ENCODE results near the gene PFKFB3. TPM values are rescaled to one million over a fixed set of nuclear protein-coding genes. Genes with fewer than 3 reads are reported as not detected.
A peak's percentile ranks its signal among the peaks of the same experiment; 100 is the strongest.

The PFKFB3 gene
- 43.6 and 61.2 TPM in 2 replicates for total RNA-seq (2014; rRNA removed; shearing (Covaris generic); ENCODE audit: low replicate concordance)

DNA sequence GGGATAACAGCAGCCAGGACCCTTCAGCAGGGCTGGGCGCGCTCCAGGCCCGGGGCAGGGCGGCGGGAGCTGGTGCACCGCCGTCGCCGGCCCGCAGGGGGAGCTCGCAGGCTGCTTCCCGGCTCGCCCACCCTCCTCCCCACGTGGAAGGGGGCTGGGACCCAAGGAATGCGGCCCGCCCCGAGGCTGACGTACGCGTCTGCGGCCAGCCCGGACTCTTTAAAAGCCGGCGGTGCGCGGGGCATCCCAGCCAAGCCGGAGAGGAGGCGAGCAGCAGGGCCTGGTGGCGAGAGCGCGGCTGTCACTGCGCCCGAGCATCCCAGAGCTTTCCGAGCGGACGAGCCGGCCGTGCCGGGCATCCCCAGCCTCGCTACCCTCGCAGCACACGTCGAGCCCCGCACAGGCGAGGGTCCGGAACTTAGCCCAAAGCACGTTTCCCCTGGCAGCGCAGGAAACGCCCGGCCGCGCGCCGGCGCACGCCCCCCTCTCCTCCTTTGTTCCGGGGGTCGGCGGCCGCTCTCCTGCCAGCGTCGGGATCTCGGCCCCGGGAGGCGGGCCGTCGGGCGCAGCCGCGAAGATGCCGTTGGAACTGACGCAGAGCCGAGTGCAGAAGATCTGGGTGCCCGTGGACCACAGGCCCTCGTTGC, at the start of gene PFKFB3:
PFKFB3 (plus strand) TSS at position 249 of the 647 bp plus-strand sequence; CDS start at position 578, 329 bp downstream.
- peak within 1 kb of the TSS; percentile 74 for H2AFZ ChIP-seq (ENCODE audit: low read length)
- peak within 1 kb of the TSS; percentile 89 for H3K4me3 ChIP-seq (ENCODE audit: low read length)
- H3K4me1 ChIP-seq (ENCODE audit: low read length) = peaks cover 38% of the 10 kb centered on the region
- H3K36me3 ChIP-seq (ENCODE audit: insufficient read depth, low read length) = no peaks in the 10 kb centered on the region
- DNase-seq = peak; percentile 98
- no peaks in the 10 kb centered on the region for H3K9me3 ChIP-seq (ENCODE audit: low read length)
- peaks cover 18% of the 10 kb centered on the region; the same call in 1 of the 2 replicates for H4K20me1 ChIP-seq (ENCODE audit: insufficient read depth, low read depth, low read length)
- peak within 1 kb of the TSS; percentile 86 for H3K9ac ChIP-seq (ENCODE audit: low read length)
- H3K9me2 ChIP-seq (replicated peaks; ENCODE audit: insufficient read depth, low read length) = no peaks in the 10 kb centered on the region
- H3K79me2 ChIP-seq (ENCODE audit: low read length) = peaks cover 29% of the 10 kb centered on the region
- H3K27ac ChIP-seq (ENCODE audit: low read length) = peak within 1 kb of the TSS; percentile 56
- no peaks in the 10 kb centered on the region for H3K27me3 ChIP-seq (ENCODE audit: low read length)
- H3K4me2 ChIP-seq (ENCODE audit: low read depth, low read length, poor library complexity, severe bottlenecking) = peak within 1 kb of the TSS; percentile 97

- H3K4me3 ChIP-seq (ENCODE audit: low read length) = no peak overlapping the region
- H3K9ac ChIP-seq (ENCODE audit: low read length) = no peak overlapping the region
- H2AFZ ChIP-seq (ENCODE audit: low read length) = no peak overlapping the region
- H3K4me1 ChIP-seq (ENCODE audit: low read length) = peaks cover 13% of the 10 kb centered on the region
- no peaks in the 10 kb centered on the region for H3K36me3 ChIP-seq (ENCODE audit: insufficient read depth, low read length)
- no peak overlapping the region for H3K27ac ChIP-seq (ENCODE audit: low read length)
- H3K9me3 ChIP-seq (ENCODE audit: low read length) = no peaks in the 10 kb centered on the region
- DNase-seq = no peak
- peaks cover 9% of the 10 kb centered on the region; the same call in 1 of the 2 replicates for H4K20me1 ChIP-seq (ENCODE audit: insufficient read depth, low read depth, low read length)
- H3K4me2 ChIP-seq (ENCODE audit: low read depth, low read length, poor library complexity, severe bottlenecking) = no peak overlapping the region
- no peaks in the 10 kb centered on the region for H3K79me2 ChIP-seq (ENCODE audit: low read length)
- H3K27me3 ChIP-seq (ENCODE audit: low read length) = no peaks in the 10 kb centered on the region
- no peaks in the 10 kb centered on the region for H3K9me2 ChIP-seq (replicated peaks; ENCODE audit: insufficient read depth, low read length)
Measured at GRCh38 chr10:6153845-6154244, 48.9 kb upstream of the PFKFB3 start.

DNA sequence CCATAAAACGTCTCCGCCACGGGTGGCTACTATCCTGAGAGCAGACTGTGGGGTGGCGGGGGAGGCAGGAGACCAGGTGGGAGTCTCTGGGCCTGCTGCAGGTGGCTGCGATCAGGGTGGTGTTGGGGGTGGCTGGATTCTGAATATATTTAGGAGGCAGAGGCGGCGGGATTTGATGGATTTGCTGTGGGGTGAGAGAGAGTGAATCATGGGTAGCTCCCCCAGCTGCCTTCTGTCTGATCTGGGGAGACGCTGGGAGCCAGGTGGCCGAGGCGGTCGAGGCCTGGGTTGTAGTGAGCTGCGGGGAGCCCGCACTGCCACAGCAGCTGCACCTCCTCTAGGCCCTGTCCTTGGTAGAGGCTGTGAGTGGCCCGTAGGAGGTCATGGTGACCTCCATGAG, 48.2 kb upstream of the PFKFB3 start:
- Histone ChIP-seq H3K4me1 (ENCODE audit: low read length) (peaks cover 13% of the 10 kb centered on the region), H3K9ac (ENCODE audit: low read length) (no peak overlapping the region), H3K27me3 (ENCODE audit: low read length) (no peaks in the 10 kb centered on the region), H3K9me2 (replicated peaks; ENCODE audit: insufficient read depth, low read length) (no peaks in the 10 kb centered on the region), H3K4me2 (ENCODE audit: low read depth, low read length, poor library complexity, severe bottlenecking) (no peak overlapping the region), H3K4me3 (ENCODE audit: low read length) (no peak overlapping the region), H3K9me3 (ENCODE audit: low read length) (no peaks in the 10 kb centered on the region), H3K27ac (ENCODE audit: low read length) (no peak overlapping the region), H2AFZ (ENCODE audit: low read length) (no peak overlapping the region), H3K36me3 (ENCODE audit: insufficient read depth, low read length) (no peaks in the 10 kb centered on the region), H4K20me1 (ENCODE audit: insufficient read depth, low read depth, low read length) (peaks cover 9% of the 10 kb centered on the region; the same call in 1 of the 2 replicates), H3K79me2 (ENCODE audit: low read length) (no peaks in the 10 kb centered on the region)
- DNase-seq = no peak

GRCh38 chr10:6158276-6158675, 44.5 kb upstream of the PFKFB3 start:
- H3K27ac ChIP-seq (ENCODE audit: low read length) = no peak overlapping the region
- H3K4me2 ChIP-seq (ENCODE audit: low read depth, low read length, poor library complexity, severe bottlenecking) = no peak overlapping the region

GRCh38 chr10:6161921-6162320, 40.8 kb upstream of the PFKFB3 start:
- Histone ChIP-seq H3K4me1 (ENCODE audit: low read length) (peaks cover 14% of the 10 kb centered on the region), H2AFZ (ENCODE audit: low read length) (no peak overlapping the region), H3K79me2 (ENCODE audit: low read length) (peaks cover 19% of the 10 kb centered on the region), H3K36me3 (ENCODE audit: insufficient read depth, low read length) (peaks cover 4% of the 10 kb centered on the region), H3K27ac (ENCODE audit: low read length) (no peak overlapping the region), H3K9me2 (replicated peaks; ENCODE audit: insufficient read depth, low read length) (no peaks in the 10 kb centered on the region), H3K9me3 (ENCODE audit: low read length) (no peaks in the 10 kb centered on the region), H4K20me1 (ENCODE audit: insufficient read depth, low read depth, low read length) (peaks cover 6% of the 10 kb centered on the region; the same call in 1 of the 2 replicates), H3K9ac (ENCODE audit: low read length) (no peak overlapping the region), H3K4me3 (ENCODE audit: low read length) (no peak overlapping the region), H3K27me3 (ENCODE audit: low read length) (no peaks in the 10 kb centered on the region), H3K4me2 (ENCODE audit: low read depth, low read length, poor library complexity, severe bottlenecking) (no peak overlapping the region)
- no peak for DNase-seq

More at GRCh38 chr10:6158276-6158675, 44.5 kb upstream of the PFKFB3 start:
- Histone ChIP-seq H2AFZ (ENCODE audit: low read length) (no peak overlapping the region), H3K27me3 (ENCODE audit: low read length) (no peaks in the 10 kb centered on the region), H3K36me3 (ENCODE audit: insufficient read depth, low read length) (no peaks in the 10 kb centered on the region), H3K79me2 (ENCODE audit: low read length) (no peaks in the 10 kb centered on the region), H3K9ac (ENCODE audit: low read length) (no peak overlapping the region), H3K9me2 (replicated peaks; ENCODE audit: insufficient read depth, low read length) (no peaks in the 10 kb centered on the region), H3K4me3 (ENCODE audit: low read length) (no peak overlapping the region), H4K20me1 (ENCODE audit: insufficient read depth, low read depth, low read length) (no peaks in the 10 kb centered on the region), H3K9me3 (ENCODE audit: low read length) (no peaks in the 10 kb centered on the region), H3K4me1 (ENCODE audit: low read length) (peaks cover 4% of the 10 kb centered on the region)
- no peak for DNase-seq

DNA sequence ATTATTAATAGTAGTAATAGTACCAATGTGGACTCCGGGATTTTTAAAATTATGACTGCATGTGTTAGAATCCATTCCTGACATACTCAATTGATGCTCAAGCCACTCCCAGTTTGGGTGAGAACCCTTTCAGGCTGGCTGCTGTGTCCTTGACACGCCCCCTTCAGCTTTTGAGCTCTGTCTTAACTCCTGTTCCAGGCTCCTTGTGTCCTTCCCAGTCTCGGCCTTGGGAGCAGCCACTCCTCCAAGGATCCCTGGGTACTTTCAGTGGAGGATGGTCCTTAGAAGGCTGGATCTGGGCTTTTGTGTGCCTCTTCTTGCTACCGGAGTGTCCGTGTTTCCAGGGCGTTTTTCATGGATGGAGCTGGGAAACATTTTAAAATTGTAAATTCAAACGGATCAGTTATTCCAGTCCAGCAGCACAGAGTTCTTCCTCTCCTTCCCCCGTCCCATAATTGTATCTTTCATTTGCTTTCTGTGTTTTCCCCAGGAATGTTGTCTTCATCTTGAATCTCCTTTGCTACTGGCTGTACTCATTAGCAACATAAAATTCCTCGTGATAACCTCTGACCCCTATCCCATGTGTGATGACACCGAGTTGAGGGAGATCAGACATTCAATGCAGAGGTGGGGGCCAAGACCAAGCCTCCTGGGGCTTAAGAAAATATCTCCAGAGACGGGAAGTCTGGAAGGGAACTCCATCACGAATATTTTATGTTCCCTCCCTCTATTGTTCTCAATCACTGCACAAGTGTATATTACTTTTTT, 40.0 kb upstream of the PFKFB3 start:
- peaks cover 19% of the 10 kb centered on the region for H3K79me2 ChIP-seq (ENCODE audit: low read length)

GRCh38 chr10:6163364-6164270, 39.1 kb upstream of the PFKFB3 start:
- H2AFZ ChIP-seq (ENCODE audit: low read length) = peak overlapping the region; percentile 51; the same call in 1 of the 2 replicates
- peak overlapping the region; percentile 93 for H3K4me3 ChIP-seq (ENCODE audit: low read length)
- peaks cover 19% of the 10 kb centered on the region for H3K79me2 ChIP-seq (ENCODE audit: low read length)

More for the DNA sequence above, 40.0 kb upstream of the PFKFB3 start:
- peaks cover 14% of the 10 kb centered on the region for H3K4me1 ChIP-seq (ENCODE audit: low read length)
- H3K4me2 ChIP-seq (ENCODE audit: low read depth, low read length, poor library complexity, severe bottlenecking) = peak overlapping the region; percentile 60
- H3K9me2 ChIP-seq (replicated peaks; ENCODE audit: insufficient read depth, low read length) = no peaks in the 10 kb centered on the region
- peaks cover 14% of the 10 kb centered on the region; the same call in 1 of the 2 replicates for H4K20me1 ChIP-seq (ENCODE audit: insufficient read depth, low read depth, low read length)
- no peaks in the 10 kb centered on the region for H3K9me3 ChIP-seq (ENCODE audit: low read length)
- 0 out of 2 replicates have a peak overlapping the region, but pooled peaks have one; percentile 22 for H3K4me3 ChIP-seq (ENCODE audit: low read length)
- H3K27ac ChIP-seq (ENCODE audit: low read length) = 0 out of 2 replicates have a peak overlapping the region, but pooled peaks have one; percentile 26
- no peak for DNase-seq
- peaks cover 4% of the 10 kb centered on the region for H3K36me3 ChIP-seq (ENCODE audit: insufficient read depth, low read length)
- peak overlapping the region; percentile 43; the same call in 1 of the 2 replicates for H3K9ac ChIP-seq (ENCODE audit: low read length)
- H2AFZ ChIP-seq (ENCODE audit: low read length) = 0 out of 2 replicates have a peak overlapping the region, but pooled peaks have one; percentile 51
- H3K27me3 ChIP-seq (ENCODE audit: low read length) = no peaks in the 10 kb centered on the region

More at GRCh38 chr10:6163364-6164270, 39.1 kb upstream of the PFKFB3 start:
- H3K9ac ChIP-seq (ENCODE audit: low read length) = peak overlapping the region; percentile 99
- peaks cover 19% of the 10 kb centered on the region; the same call in 1 of the 2 replicates for H4K20me1 ChIP-seq (ENCODE audit: insufficient read depth, low read depth, low read length)
- peak overlapping the region; percentile 90 for H3K4me2 ChIP-seq (ENCODE audit: low read depth, low read length, poor library complexity, severe bottlenecking)
- H3K27me3 ChIP-seq (ENCODE audit: low read length) = no peaks in the 10 kb centered on the region
- H3K36me3 ChIP-seq (ENCODE audit: insufficient read depth, low read length) = peaks cover 4% of the 10 kb centered on the region
- peaks cover 14% of the 10 kb centered on the region for H3K4me1 ChIP-seq (ENCODE audit: low read length)
- H3K27ac ChIP-seq (ENCODE audit: low read length) = peak overlapping the region; percentile 77
- DNase-seq = peak; percentile 97
- no peaks in the 10 kb centered on the region for H3K9me2 ChIP-seq (replicated peaks; ENCODE audit: insufficient read depth, low read length)
- H3K9me3 ChIP-seq (ENCODE audit: low read length) = no peaks in the 10 kb centered on the region

All from Karpas-422 (cell line).